ENCODE measurements around the gene ASXL1.
"Not testable (repeated sequence)": the region's sequence is repeated elsewhere in the genome, so short reads cannot be mapped to it uniquely, and the experiment has no call there.

Gene ASXL1

DNA sequence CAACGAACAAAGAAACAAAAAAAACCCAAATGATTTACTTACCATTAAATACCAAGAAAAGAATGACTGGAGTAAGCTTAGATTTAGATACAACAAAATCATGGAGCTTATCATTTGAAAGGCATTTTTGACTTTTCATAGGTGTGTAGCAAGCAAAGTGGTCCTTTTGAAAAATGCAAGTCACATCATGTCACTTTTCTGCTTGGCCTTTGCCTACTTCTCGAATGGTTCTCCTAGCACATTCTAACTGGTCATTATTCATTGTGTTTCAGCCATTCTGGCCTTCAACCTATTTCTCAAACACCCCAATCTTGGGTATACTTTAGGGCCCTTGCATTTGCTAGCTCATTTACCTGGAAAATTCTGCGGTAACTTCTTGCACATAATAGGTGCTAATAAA lies 22.6 kb downstream of the ASXL1 start:
- no peak overlapping the region for H2AFZ ChIP-seq (ENCODE audit: low read length)
- H3K36me3 ChIP-seq (ENCODE audit: insufficient read depth, low read length), result peaks cover 55% of the 10 kb centered on the region
- H3K4me3 ChIP-seq (ENCODE audit: low read depth, low read length, poor library complexity, severe bottlenecking), result no peak overlapping the region
- H3K27me3 ChIP-seq (ENCODE audit: insufficient read depth, low read length), result no peaks in the 10 kb centered on the region
- no peak overlapping the region for H3K27ac ChIP-seq (ENCODE audit: low read depth, low read length, poor library complexity, severe bottlenecking)
- H3K79me2 ChIP-seq (ENCODE audit: insufficient read depth, low read length), result peaks cover 22% of the 10 kb centered on the region
- H3F3A ChIP-seq (ENCODE audit: insufficient read depth, low read length), result no peaks in the 10 kb centered on the region
- H3K9ac ChIP-seq (ENCODE audit: low read length), result no peak overlapping the region
- no peaks in the 10 kb centered on the region for H3K9me3 ChIP-seq (ENCODE audit: low read length)
- H3K9me2 ChIP-seq (ENCODE audit: low read depth, low read length), result no peaks in the 10 kb centered on the region
- no peak overlapping the region for H3K4me2 ChIP-seq (ENCODE audit: low read length)
- TF ChIP-seq EZH2 (IDR thresholded peaks at IDR 0.05; ENCODE audit: borderline replicate concordance, low read length), result no peak
- TF ChIP-seq, protein P1, sequence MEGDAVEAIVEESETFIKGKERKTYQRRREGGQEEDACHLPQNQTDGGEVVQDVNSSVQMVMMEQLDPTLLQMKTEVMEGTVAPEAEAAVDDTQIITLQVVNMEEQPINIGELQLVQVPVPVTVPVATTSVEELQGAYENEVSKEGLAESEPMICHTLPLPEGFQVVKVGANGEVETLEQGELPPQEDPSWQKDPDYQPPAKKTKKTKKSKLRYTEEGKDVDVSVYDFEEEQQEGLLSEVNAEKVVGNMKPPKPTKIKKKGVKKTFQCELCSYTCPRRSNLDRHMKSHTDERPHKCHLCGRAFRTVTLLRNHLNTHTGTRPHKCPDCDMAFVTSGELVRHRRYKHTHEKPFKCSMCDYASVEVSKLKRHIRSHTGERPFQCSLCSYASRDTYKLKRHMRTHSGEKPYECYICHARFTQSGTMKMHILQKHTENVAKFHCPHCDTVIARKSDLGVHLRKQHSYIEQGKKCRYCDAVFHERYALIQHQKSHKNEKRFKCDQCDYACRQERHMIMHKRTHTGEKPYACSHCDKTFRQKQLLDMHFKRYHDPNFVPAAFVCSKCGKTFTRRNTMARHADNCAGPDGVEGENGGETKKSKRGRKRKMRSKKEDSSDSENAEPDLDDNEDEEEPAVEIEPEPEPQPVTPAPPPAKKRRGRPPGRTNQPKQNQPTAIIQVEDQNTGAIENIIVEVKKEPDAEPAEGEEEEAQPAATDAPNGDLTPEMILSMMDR (IDR thresholded peaks at IDR 0.05; ENCODE audit: low read length), result no peak
- no peaks in the 10 kb centered on the region for H4K20me1 ChIP-seq (ENCODE audit: insufficient read depth, low read length)
- no peaks in the 10 kb centered on the region for H3K4me1 ChIP-seq (ENCODE audit: insufficient read depth, low read length, severe bottlenecking)

DNA sequence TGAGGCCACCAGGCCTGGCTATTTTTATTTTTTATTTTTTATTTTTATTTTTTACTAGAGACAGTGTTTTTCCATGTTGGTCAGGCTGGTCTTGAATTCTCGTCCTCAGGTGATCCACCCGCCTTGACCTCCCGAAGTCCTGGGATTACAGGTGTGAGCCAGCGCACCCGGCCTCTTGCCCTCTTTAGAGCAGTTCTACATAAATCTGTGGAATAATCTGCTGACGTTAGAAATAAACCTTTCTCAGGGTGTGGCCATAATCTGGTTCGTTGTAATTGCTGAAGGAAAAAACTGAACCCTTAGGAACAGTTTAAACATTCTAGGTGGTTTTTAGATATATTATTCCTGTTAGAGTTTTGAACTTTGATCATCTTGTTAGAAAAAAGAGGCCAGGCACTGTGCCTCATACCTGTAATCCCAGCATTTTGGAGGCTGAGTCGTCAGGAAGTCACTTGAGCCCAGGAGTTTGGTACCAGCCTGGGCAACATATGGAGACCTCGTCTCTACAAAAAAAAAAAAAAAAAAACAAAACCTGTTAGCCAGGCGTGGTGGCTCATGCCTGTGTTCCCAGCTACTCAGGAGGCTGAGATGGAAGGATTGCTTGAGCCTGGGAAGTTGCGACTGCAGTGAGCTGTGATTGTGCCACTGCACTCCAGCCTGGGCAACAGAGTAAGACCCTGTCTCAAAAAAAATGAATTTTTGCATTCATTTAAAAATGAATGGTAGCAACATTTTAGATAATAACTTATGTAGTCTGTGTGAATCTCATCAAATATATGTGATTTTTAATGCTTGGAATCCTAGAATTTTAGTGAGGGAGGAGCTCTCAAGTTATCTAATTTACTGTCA lies 24.2 kb downstream of the ASXL1 start:
- no peaks in the 10 kb centered on the region for H3F3A ChIP-seq (ENCODE audit: insufficient read depth, low read length)
- no peaks in the 10 kb centered on the region for H4K20me1 ChIP-seq (ENCODE audit: insufficient read depth, low read length)
- H3K9me2 ChIP-seq (ENCODE audit: low read depth, low read length), result no peaks in the 10 kb centered on the region
- no peaks in the 10 kb centered on the region for H3K27me3 ChIP-seq (ENCODE audit: insufficient read depth, low read length)
- H3K4me2 ChIP-seq (ENCODE audit: low read length), result no peak overlapping the region
- peaks cover 10% of the 10 kb centered on the region for H3K4me1 ChIP-seq (ENCODE audit: insufficient read depth, low read length, severe bottlenecking)
- no peak for TF ChIP-seq EZH2 (IDR thresholded peaks at IDR 0.05; ENCODE audit: borderline replicate concordance, low read length)
- TF ChIP-seq, protein P1 (IDR thresholded peaks at IDR 0.05; ENCODE audit: low read length), result no peak
- H3K27ac ChIP-seq (ENCODE audit: low read depth, low read length, poor library complexity, severe bottlenecking), result no peak overlapping the region
- H2AFZ ChIP-seq (ENCODE audit: low read length), result no peak overlapping the region
- H3K36me3 ChIP-seq (ENCODE audit: insufficient read depth, low read length), result peaks cover 60% of the 10 kb centered on the region
- H3K9ac ChIP-seq (ENCODE audit: low read length), result no peak overlapping the region
- H3K9me3 ChIP-seq (ENCODE audit: low read length), result no peaks in the 10 kb centered on the region
- H3K79me2 ChIP-seq (ENCODE audit: insufficient read depth, low read length), result peaks cover 30% of the 10 kb centered on the region
- no peak overlapping the region for H3K4me3 ChIP-seq (ENCODE audit: low read depth, low read length, poor library complexity, severe bottlenecking)

DNA sequence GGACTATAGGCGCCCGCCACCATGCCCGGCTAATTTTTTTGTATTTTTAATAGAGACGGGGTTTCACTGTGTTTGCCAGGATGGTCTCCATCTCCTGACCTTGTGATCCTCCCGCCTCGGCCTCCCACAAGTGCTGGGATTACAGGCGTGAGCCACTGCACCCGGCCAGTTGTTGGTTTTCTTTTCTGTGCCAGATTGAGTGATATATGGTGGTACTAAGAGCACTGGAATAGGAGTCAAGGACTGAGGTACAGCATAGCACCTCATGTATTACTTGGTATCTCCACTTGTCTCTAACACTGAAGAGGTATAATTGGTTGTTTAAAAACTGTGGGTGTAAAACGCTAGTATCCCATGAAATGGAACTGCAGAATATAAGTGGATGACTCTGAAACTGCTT lies 25.3 kb downstream of the ASXL1 start:
- Histone ChIP-seq H3K4me1 (ENCODE audit: insufficient read depth, low read length, severe bottlenecking) (peaks cover 14% of the 10 kb centered on the region), H3K36me3 (ENCODE audit: insufficient read depth, low read length) (peaks cover 59% of the 10 kb centered on the region), H3K79me2 (ENCODE audit: insufficient read depth, low read length) (peaks cover 39% of the 10 kb centered on the region)
- H3K27ac ChIP-seq (ENCODE audit: low read depth, low read length, poor library complexity, severe bottlenecking); H3K4me2 ChIP-seq (ENCODE audit: low read length); H3F3A ChIP-seq (ENCODE audit: insufficient read depth, low read length); H3K4me3 ChIP-seq (ENCODE audit: low read depth, low read length, poor library complexity, severe bottlenecking); H4K20me1 ChIP-seq (ENCODE audit: insufficient read depth, low read length); H3K9me2 ChIP-seq (ENCODE audit: low read depth, low read length); H2AFZ ChIP-seq (ENCODE audit: low read length); H3K9ac ChIP-seq (ENCODE audit: low read length); H3K9me3 ChIP-seq (ENCODE audit: low read length); H3K27me3 ChIP-seq (ENCODE audit: insufficient read depth, low read length): not testable (repeated sequence)

DNA sequence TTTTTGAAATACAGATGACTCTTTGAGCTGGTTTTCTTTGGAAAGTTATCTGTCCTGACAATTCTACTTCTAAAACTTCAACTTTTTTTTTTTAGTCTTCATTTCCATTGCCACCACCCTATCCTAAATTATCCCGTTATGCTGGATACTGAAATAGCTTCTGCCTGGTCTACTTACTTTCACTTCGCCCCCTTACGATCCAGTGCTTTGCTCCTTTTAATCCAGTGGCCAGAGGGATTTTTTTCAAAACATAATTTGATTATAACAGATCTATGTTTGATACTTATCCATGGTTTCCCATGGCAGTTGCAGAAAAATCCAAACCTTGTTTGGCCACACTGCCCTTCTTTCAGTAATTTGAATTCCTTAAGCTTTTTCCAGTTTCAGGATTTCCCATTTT lies 27.4 kb downstream of the ASXL1 start:
- TF ChIP-seq, protein P1 (IDR thresholded peaks at IDR 0.05; ENCODE audit: low read length), result no peak
- TF ChIP-seq EZH2 (IDR thresholded peaks at IDR 0.05; ENCODE audit: borderline replicate concordance, low read length), result no peak
- Histone ChIP-seq H3K27ac (ENCODE audit: low read depth, low read length, poor library complexity, severe bottlenecking) (no peak overlapping the region), H2AFZ (ENCODE audit: low read length) (no peak overlapping the region), H3K4me3 (ENCODE audit: low read depth, low read length, poor library complexity, severe bottlenecking) (no peak overlapping the region), H4K20me1 (ENCODE audit: insufficient read depth, low read length) (no peaks in the 10 kb centered on the region), H3K9ac (ENCODE audit: low read length) (no peak overlapping the region), H3K9me2 (ENCODE audit: low read depth, low read length) (no peaks in the 10 kb centered on the region), H3F3A (ENCODE audit: insufficient read depth, low read length) (no peaks in the 10 kb centered on the region), H3K36me3 (ENCODE audit: insufficient read depth, low read length) (peaks cover 63% of the 10 kb centered on the region), H3K27me3 (ENCODE audit: insufficient read depth, low read length) (no peaks in the 10 kb centered on the region), H3K9me3 (ENCODE audit: low read length) (no peaks in the 10 kb centered on the region), H3K79me2 (ENCODE audit: insufficient read depth, low read length) (peaks cover 50% of the 10 kb centered on the region), H3K4me1 (ENCODE audit: insufficient read depth, low read length, severe bottlenecking) (peaks cover 14% of the 10 kb centered on the region), H3K4me2 (ENCODE audit: low read length) (no peak overlapping the region)
